OCI-LY7 (cell line): ENCODE measurements around the gene OR7C1. TPM values are rescaled to one million over a fixed set of nuclear protein-coding genes. Genes with fewer than 3 reads are reported as not detected.
"Not testable (repeated sequence)": the region's sequence is repeated elsewhere in the genome, so short reads cannot be mapped to it uniquely, and the experiment has no call there.

Experiments used
- BruUV-seq: library from RNA; stranded (reverse); fragments of 400-500 nt; replicated peaks from 2 replicates; lab custom pipeline; 2021; lab: Mats Ljungman, UMichigan
- CTCF ChIA-PET: fragments of 300-600 bp; sonication (Branson Sonifier 250); formaldehyde crosslinking; loops from one replicate; lab custom pipeline; 2022; ENCODE audit warnings: antibody characterized with exemption; ENCODE audit not compliant: unreplicated experiment; lab: Charles Lee
- POLR2A ChIA-PET: fragments of 300-600 bp; sonication (Branson Sonifier 250); formaldehyde crosslinking; loops from one replicate; lab custom pipeline; 2022; ENCODE audit warnings: antibody characterized with exemption; lab: Charles Lee
- DNase-seq: peaks from one replicate; pipeline ENCODE4 v3.0.0-alpha.2; 2015; ENCODE audit warnings: low spot score
- H2AFZ ChIP-seq: fragments of 200-600 bp; sonication (generic), shearing (Covaris generic); 2 replicates; pipeline ENCODE4 v1.6.1; 2014; ENCODE audit warnings: mild to moderate bottlenecking, antibody characterized with exemption, low read length, moderate library complexity
- H3K27ac ChIP-seq: fragments of 200-600 bp; sonication (generic); 2 replicates; pipeline ENCODE4 v1.5.1; 2014; ENCODE audit warnings: mixed run types, low read depth, mild to moderate bottlenecking, moderate library complexity, low read length, inconsistent platforms; ENCODE audit not compliant: poor library complexity, severe bottlenecking
- H3K36me3 ChIP-seq: fragments of 200-600 bp; sonication (generic); 2 replicates; pipeline ENCODE4 v1.6.1; 2014; ENCODE audit warnings: mild to moderate bottlenecking, antibody characterized with exemption, low read length, moderate library complexity, mixed read lengths; ENCODE audit not compliant: insufficient read depth
- H3K4me1 ChIP-seq: fragments of 200-600 bp; sonication (generic); 2 replicates; pipeline ENCODE4 v1.5.1; 2014; ENCODE audit warnings: mild to moderate bottlenecking, low read length; ENCODE audit not compliant: insufficient read depth, poor library complexity, severe bottlenecking
- H3K4me2 ChIP-seq: fragments of 200-600 bp; sonication (generic); 2 replicates; pipeline ENCODE4 v1.6.1; 2014; ENCODE audit warnings: mild to moderate bottlenecking, low read length
- H3K4me3 ChIP-seq: fragments of 200-600 bp; sonication (generic); 2 replicates; pipeline ENCODE4 v1.5.1; 2014; ENCODE audit warnings: mild to moderate bottlenecking, low read depth, low read length; ENCODE audit not compliant: poor library complexity, severe bottlenecking
- H3K79me2 ChIP-seq: fragments of 200-600 bp; sonication (generic); 2 replicates; pipeline ENCODE4 v1.6.1; 2016; ENCODE audit warnings: low read depth, mild to moderate bottlenecking, low read length, moderate library complexity, mixed read lengths; ENCODE audit not compliant: insufficient read depth
- H3K9me2 ChIP-seq: fragments of 200-600 bp; sonication (generic); 2 replicates; pipeline ENCODE4 v1.6.1; 2016; ENCODE audit warnings: mild to moderate bottlenecking, low read length, mixed read lengths; ENCODE audit not compliant: insufficient read depth
- H3K9me3 ChIP-seq: fragments of 200-600 bp; sonication (generic); 2 replicates; pipeline ENCODE4 v1.6.1; 2014; ENCODE audit warnings: mild to moderate bottlenecking, mixed run types, low read length, mixed read lengths
- H4K20me1 ChIP-seq: fragments of 200-600 bp; sonication (generic); 2 replicates; pipeline ENCODE4 v1.6.1; 2014; ENCODE audit warnings: mild to moderate bottlenecking, antibody characterized with exemption, low read length, moderate library complexity, mixed read lengths; ENCODE audit not compliant: insufficient read depth
- CTCF ChIP-seq: fragments of 200-600 bp; sonication (generic); conservative IDR thresholded peaks from 2 replicates; pipeline ENCODE4 v1.5.1; 2014; ENCODE audit warnings: mild to moderate bottlenecking, antibody characterized with exemption, low read length, moderate library complexity, mixed read lengths
- EZH2phosphoT487 ChIP-seq: fragments of 200-600 bp; sonication (generic); IDR thresholded peaks from 2 replicates; pipeline ENCODE4 v1.6.1; 2018; ENCODE audit warnings: low read depth, borderline replicate concordance, mild to moderate bottlenecking, mixed run types, antibody characterized with exemption, low read length, moderate library complexity, mixed read lengths
- intact Hi-C: fragments of 100-400 bp; cut with micrococcal nuclease; formaldehyde crosslinking; loops from one replicate; pipeline ENCODE4 v1.10.0; 2022; ENCODE audit not compliant: unreplicated experiment
- total RNA-seq, 2 experiments: library from RNA; depleted of rRNA in 1 of 2; stranded (reverse); fragments of >200 nt in 1 of 2; shearing (Covaris generic) in 1 of 2; gene quantifications; 2 replicates each; pipeline ENCODE4 v1.2.3, GENCODE V29; 2014 to 2022

The OR7C1 gene
- total RNA-seq, 2 experiments from 2014 or later: not detected

GRCh38 chr19:14779151-14779550, 55.8 kb downstream of the OR7C1 start:
- Histone ChIP-seq H3K9me3 (no peaks in the 10 kb centered on the region), H3K27ac (no peak overlapping the region), H3K4me1 (peaks cover 5% of the 10 kb centered on the region), H3K4me2 (no peak overlapping the region), H3K79me2 (no peaks in the 10 kb centered on the region), H2AFZ (no peak overlapping the region), H3K4me3 (no peak overlapping the region), H3K36me3 (no peaks in the 10 kb centered on the region), H3K9me2 (no peaks in the 10 kb centered on the region), H4K20me1 (no peaks in the 10 kb centered on the region)
- POLR2A ChIA-PET: no interaction called here
- CTCF ChIA-PET: no interaction called here
- no TSS peak for BruUV-seq
- TF ChIP-seq EZH2phosphoT487 (no peak), CTCF (no peak)
- intact Hi-C loops: no loop called here
- DNase-seq: no peak

- H3K4me1 ChIP-seq, H3K9me3 ChIP-seq, H3K4me3 ChIP-seq, H2AFZ ChIP-seq, H3K4me2 ChIP-seq, CTCF ChIA-PET, POLR2A ChIA-PET, BruUV-seq, H3K9me2 ChIP-seq, H3K27ac ChIP-seq, intact Hi-C loops, H4K20me1 ChIP-seq, H3K79me2 ChIP-seq, H3K36me3 ChIP-seq, DNase-seq: not testable (repeated sequence)
Measured at GRCh38 chr19:14778110-14778845, 56.7 kb downstream of the OR7C1 start, which contains the start of gene ADGRE2. Gene ADGRE2, minus strand, starts transcription at chr19:14778560. Its CDS starts 1,804 bp downstream, at chr19:14776756.

- H3K4me2 ChIP-seq, H3K79me2 ChIP-seq, H3K27ac ChIP-seq, H3K4me1 ChIP-seq, POLR2A ChIA-PET, BruUV-seq, CTCF ChIA-PET, H3K9me2 ChIP-seq, DNase-seq, H3K9me3 ChIP-seq, H3K36me3 ChIP-seq, H4K20me1 ChIP-seq, H3K4me3 ChIP-seq, H2AFZ ChIP-seq, intact Hi-C loops: not testable (repeated sequence)
Measured at GRCh38 chr19:14777645-14778044, 57.3 kb downstream of the OR7C1 start.
